NK-92 (cell line): ENCODE results near the gene NT5C1A.

Experiments used
- DNase-seq: peaks from one replicate; lab custom pipeline; 2025; ENCODE audit not compliant: unreplicated experiment; lab: John Stamatoyannopoulos, UW

The NT5C1A gene

DNA sequence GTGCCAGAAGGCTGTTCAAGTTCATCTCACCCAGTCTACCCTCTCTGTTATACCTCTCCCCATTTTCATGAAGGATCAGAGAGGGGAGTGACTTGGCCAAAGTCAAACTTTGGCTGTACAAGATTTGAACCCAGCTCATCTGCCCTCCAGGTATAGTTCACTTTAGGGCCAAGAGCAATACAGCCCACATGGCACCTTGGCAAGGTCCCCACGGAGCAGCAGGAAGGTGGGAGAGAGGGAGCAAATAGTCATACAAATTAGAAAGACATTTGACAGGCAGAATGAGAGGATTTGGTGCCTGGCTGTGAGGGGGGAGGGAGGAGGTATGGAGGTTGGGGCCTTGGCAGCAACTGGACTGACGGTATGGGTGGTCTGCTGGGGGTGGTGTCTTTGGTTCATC is 18.3 kb upstream of the NT5C1A start:
- no peak for DNase-seq

DNA sequence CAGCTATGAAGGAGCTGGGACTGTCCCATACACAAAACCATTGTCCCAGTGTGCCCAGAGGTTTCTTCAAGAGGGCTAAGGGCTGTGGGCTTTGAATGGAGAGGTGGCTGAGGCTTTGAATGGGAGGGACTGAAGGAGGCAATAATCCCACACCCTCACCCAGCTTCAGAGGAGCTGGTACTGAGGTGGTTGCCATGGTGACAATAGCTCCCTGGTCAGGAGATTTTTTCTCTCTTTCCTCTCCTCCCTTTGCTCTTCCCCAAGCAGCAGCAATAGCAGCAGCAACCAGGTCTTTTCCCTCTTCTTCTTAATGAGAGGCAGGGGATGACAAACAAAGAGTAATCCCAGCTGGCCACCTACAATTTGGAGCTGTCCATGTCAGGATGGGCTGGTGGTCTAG is 17.7 kb upstream of the NT5C1A start:
- no peak for DNase-seq

DNA sequence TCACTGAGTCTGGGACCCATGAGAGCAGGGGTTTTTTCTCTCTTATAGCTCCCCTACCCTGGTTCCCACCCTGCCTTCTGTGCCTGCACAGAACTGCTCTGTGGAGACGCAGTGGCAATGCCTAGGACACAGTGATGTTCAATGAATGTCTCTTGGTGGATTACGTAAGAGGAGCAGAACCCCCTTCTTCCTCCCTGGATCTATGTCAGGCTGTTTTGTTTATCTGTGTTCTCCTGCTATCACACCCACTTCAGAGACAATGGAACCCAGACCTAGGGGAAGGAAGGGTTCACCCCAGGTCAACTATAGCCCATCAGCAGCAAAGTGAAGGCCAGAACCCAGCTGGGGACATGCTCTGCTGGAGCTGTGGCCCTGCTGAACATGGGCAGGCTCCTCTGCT is 17.3 kb upstream of the NT5C1A start:
- no peak for DNase-seq

DNA sequence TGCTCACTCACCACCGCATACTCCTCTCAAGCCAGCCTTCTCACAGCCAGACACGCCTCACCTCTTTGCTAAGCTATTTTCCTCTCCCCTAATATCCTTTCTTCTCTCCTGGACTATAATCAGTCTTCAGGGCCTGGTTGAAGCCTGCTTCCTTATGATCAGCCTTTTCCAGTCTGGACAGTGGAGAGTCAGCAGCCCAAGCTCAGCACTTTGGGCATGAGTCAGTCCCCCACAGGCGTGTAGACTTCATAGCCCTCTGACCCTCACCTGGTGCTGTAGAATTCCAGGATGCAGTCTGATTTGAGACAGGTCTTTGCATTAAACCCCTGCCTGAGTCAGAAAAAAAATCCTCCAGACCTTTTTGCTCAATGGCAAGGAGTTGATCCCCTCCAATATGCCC is 16.8 kb upstream of the NT5C1A start:
- no peak for DNase-seq

DNA sequence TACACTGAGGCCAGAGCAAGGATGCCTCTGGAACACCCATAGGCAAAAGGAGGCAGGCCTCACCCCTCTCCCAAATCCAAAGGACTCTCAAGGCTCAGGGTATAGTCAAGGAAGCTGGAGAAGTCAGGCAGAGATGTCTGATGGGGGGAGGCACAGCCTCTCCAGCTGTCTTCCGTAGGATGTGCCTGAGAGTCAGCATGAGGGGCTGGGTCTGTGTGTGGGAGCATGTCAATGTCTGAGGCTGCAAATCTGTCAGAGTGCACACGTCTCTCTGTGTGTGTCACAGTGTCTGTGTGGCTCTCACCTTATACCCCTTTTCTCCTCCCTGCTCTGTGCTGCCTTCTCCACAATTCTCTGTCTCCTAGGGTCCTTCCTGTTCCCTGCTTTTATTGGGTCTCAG is 15.3 kb upstream of the NT5C1A start:
- no peak for DNase-seq

DNA sequence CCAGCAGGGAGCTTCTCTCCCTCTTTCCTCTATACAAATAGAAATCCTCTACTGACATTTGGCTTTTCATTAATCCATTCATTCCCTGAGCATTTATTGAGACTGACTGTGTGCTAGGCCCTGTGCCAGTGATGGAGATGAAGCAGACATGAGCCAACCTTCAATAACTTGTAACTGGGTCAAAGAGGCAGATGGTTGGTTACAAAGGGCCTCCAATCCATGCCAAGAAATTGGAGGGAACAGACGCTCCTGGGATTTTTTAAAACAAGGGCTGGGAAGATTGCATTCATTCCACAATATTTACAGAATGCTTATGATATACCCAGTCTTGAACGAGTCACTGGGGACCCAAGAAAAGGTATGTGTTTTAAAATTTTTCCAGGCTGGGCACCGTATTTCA is 13.2 kb upstream of the NT5C1A start:
- no peak for DNase-seq

DNA sequence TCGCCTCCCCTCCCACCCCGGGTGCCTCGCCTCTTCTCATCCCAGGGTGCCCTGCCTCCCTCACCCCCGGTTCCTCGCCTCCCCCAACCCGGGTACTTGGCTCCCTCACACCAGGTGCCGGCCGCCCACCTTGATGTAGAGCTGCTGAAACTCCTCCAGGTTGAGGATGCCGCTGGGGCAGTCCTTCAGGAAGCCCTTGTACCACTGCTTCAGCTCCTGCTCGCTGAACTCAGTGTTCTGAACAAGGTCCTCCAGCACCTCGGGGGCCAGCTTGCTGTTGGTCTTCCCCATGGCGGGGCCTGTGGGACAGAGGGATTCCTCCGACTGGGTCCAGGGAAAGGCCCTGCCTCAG is 12.4 kb upstream of the NT5C1A start:
- no peak for DNase-seq

DNA sequence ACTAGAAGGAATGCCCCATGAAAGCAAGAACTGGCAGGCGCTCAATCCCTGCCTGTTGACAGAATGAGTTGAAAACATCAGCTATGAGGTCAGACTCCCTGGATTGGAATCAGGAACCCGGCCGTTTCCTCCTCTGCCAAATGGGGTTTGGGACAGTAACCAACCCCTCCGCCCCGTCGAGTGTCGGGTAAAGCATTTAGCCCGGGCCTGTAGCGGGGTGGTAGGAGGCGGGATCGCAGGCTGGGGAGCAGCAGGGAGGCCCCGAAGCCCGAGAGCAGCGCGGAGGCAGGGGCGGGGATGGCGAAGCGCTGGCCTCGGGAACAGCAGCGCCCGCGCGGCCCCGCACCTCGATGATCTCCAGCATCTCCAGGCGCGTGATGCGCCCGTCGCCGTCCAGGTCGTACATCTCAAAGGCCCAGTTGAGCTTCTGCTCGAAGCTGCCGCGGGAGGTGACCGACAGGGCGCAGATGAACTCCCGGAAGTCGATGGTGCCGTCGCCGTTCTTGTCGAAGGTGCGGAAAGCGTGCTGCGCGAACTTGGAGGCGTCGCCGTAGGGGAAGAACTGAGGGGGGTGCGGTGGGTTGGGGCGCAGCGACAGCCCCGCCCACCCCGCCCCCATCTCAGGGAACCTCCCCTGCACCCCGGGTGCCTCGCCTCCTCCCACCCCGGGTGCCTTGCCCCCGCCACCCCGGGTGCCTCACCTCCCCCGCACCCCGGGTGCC is 11.8 kb upstream of the NT5C1A start:
- no peak for DNase-seq

DNA sequence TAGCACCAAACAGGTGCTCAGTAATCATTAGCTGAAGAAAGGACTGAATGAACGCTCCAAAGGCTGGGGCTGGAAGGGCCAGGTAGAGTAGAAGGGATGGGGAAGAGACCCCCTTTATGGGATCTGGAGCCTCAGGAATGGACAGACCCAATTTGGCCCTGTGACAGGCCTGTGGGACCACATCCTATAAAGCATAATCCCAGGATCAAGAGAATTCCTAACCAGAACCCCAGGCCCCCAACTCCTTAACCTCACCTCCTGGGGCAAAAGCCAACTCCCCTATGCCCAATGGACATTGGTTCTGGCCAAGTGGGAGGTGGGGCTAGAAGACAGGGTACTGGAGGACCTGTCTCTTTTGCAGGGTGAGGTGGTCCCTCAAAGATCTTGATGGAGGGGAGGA is 10.1 kb upstream of the NT5C1A start:
- no peak for DNase-seq

DNA sequence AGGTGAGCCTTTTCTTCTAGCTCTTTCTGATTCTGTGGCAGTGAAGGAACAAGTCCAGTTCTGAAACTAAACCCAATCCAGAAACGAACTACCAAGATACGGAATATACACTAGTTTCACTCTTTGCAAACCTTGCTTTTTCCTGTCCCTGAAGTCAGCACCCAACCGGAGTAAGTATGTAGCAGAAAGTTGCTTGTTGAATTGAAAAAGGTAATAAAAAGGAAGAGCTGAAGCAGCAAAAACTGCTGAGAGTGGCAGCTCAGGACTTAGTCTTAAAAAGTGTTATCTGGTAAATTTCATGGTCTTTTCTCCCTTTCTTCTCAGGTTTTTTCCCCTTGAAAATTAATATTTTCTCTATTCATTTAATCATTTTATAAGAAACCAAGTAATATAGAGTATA is 9.4 kb upstream of the NT5C1A start:
- DNase-seq = no peak

DNA sequence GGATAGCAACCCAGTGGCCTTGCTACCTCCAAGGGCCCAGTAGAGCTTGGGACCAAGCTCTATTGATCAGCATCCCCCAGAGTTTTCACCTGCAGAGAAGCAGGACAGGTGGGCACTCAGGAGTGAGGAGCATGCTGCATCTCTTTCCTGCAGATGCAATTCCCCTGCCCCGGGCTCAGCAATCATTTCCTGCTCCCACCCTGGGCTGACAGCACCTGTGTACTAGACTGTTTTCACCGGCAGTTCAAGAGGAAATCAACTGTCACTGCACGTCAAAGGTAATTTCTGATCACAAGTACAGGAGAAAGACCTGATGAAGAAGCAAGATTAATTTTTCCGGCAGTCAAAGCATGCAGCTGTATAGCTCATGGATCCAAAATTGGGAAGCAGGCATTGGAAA is 8.8 kb upstream of the NT5C1A start:
- DNase-seq = no peak

DNA sequence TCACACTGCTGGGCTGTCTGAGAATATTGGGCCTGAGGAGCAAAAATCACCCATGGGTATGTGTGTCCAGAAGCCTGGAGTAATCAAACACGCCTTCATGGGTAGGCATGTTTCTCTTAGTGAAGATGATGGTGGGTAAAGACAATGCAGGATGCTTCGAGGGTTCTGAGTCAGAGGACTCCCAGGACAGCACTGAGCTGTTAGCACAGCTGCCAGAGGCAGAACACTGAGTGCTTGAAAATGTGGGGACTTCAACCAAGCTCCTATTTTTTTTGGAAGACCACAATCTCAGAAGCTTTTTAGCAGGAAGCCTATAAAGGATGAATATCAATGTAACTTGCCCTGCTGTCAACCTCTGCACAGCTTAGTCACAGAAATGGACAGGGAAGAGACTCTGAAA is 7.9 kb upstream of the NT5C1A start:
- no peak for DNase-seq

DNA sequence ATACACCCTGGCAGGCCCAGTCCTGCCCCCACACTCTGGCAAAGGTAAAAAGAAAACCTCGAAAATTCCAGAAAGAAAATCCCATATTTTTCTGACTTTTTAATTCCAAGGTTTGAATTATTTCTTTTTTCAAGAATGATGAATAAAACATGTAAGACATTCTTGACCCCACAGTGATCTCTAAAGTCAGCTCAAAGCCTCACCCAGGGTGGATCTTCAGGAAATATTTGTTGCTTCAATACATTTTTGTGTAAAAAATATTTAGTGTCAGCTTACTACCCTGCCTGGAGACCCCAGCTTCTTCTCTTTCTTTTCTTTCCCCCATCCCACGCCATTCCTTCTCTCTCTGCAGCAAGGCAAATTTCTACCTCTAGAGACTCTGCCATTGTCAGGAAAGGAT is 7.0 kb upstream of the NT5C1A start:
- no peak for DNase-seq

DNA sequence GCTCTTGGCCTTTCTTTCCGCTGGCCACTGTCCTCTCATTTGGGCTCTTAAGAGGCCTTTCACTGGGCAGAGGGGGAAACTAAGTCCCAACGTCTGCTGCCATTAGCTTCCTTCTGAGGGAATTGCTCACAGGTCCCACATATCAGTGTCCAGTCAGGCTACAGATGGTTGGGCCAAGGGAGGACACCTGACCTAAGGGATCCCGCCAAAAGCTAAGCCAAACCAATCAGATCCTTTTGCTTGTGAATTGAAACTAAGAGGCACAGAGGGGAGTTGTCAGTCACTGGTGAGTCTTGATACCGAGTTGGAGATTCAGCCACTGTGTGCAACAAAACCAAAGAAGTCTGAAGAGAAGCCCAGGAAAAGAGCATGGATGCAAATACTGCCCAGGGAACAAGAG is 5.7 kb upstream of the NT5C1A start:
- no peak for DNase-seq

DNA sequence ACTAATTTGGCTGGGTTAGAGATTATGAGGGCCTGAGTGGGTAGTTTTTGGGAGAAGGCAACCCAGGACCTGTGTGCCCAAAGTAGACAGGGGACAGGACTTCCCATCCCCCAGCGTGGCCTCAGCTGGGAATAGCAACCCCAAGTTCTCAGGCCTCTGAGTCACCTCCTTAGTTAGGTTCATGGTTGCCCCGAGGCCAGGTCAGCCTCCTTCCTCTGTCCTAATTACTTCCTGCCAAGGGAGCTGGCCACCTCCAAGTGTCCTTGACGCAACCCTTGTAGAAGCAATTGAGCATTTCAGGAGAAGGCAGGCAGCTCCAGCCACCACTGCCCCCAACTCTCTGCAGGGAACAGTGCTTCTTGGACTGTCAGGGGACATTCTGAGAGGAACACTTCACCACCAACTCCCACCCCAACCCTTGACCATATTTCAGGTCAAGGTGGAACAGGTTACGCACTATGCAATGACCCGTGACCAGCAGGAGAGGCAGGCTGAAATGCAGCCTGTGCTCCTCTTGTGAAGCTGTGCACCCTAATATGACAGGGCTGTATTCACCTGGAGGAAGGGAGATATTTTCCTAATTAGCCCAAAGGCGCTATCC is 5.1 kb upstream of the NT5C1A start:
- DNase-seq = no peak

DNA sequence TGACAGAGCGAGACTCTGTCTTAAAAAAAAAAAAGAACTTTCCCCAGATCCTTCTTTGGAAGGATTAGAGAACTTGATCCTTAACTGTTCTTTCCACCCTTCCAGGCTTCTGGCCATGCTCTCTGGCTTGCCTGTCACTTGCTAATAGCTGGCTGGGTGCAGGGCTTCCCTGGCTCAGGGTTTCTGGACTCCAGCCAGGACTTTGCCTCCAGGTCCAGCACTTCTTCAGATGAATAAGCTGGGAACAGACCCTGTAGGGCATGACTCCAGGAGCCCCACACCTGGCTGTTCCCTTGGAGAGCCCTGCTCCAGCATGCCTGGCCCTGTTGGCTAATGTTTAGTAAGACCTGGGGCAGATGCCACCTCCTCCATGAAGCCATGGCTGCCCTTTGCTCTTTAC is 3.3 kb upstream of the NT5C1A start:
- DNase-seq = no peak

DNA sequence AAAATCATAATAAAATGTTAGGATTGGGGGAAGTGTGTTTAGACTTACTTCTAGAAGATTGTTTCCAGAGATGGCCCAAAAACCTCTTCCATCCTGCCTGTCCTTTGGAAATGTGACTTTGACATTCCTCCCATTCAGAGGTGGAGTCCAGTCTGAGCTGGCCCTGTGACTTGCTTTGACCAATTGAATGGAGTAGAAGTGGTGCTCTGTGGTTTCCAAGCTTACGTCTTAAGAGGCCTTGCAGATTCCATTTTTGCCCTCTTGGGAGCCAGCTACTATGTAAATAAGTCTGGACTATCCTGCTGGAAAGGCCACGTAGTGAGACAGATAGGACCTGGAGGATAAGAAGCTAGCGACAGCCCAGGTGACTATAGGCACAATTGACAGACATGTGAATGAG is 1.3 kb upstream of the NT5C1A start:
- DNase-seq = no peak

DNA sequence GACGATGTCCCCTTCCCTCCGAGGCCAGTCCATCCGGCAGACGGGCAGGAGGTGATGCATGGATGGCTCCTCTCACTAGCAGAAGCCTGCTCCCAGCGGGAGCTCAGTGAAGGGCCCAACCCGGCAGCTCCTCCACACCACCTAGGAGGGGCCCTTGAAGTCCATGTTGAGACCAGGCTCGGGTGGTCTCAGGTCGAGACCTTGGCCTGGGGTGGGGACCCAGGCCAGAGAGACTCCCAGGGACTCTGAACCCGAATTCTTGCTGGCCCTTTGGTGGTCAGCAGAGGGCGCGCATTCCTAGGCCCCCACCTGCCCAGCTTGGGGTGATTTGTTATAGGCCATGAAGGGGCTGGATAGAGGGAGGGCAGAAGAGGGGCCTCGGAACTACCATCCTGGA is 642 bp upstream of the NT5C1A start:
- no peak for DNase-seq

DNA sequence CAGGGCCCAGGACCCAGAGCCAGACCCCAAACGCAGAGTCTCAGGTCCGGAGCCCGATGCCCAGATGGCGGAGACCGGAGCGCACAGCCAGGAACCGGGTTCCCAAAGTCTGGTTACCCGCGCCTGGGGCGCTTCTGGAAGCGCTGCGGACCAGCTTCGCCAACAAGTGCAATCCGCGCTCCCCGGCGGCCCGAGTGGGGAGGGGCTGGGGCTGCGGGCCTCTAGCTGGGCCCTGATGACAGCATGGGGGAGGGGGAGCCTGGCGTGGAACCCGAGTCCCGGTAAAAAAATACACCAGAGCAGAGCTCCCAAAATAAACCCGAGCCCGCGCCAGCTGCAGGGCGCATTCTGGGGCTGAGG is 494 bp downstream of the NT5C1A start:
- no peak for DNase-seq

DNA sequence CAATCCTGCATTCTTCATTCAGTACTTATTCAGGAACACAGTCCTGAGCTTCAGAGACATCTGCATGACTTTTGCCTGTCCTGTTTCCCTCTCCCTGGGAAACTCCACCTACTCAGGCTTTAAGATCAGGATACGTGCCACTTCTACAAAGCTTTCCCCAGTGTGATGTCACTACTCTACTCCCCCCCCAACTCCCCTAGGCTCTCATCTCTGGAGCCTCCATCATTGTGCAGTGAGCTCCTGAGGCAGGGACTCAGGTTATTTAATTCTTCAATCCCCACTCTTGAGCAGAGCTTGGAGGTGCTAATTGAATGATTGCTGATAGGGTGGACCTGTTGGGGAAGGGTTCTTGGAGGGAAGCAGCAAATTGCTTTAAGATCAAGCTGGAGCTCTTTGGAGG is 1.2 kb downstream of the NT5C1A start:
- no peak for DNase-seq

DNA sequence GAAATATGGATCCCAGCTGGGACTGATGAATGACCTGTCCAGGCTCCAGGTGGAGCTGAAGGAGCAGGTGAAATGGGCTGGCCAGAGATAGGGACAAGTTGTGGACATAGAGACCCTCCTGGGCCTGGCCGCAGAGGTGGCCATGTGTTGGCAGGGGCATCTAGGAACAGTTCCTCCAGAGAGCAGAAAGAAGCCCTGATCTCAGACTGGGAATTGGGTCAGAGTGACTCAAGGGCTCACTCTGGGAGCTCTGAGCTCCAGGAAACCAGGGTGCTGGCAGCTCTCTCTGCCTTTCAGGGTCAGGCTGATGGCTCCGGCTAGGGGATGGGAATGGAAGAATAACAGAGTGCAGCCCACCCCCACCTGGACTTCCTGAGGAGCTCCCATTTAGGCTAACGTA is 3.0 kb downstream of the NT5C1A start:
- DNase-seq = no peak

DNA sequence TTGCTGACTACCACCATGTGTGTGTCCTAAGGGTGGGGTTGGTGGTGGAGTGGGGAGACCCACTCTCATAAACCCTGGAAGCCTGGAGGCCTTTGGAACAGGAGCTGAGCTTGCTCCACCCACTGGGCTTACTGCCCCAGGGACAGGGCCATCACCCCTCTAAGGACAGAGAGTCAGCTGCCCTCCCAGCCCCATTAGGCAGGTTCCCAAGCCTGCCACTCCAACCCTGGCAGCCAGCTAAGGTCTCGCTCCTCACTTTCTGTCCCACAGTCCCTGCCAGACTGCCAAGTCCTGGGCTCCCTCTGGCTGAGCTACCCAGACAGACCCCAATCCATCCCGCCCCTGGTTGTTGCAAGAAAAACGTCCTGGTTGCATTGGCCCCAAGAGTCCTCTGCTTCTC is 3.8 kb downstream of the NT5C1A start:
- no peak for DNase-seq

DNA sequence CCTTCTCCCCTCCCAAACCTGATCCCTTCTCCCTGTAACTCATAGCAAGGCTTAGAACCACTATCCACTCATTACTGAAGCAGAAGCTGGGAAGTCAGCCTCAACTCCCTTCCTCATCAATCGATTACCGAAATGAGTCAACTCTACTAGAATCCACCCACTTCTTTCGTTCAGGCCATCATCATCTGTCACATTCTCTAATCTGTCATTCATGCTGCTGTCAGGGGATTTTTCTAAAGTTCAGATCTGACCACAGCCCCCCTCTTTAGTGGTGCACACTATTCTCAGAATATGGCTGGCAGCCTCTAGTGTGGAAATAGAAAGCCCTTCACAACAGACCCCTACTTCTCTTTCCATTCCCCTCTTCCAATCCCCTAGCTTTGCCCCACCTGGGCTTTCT is 5.1 kb downstream of the NT5C1A start:
- DNase-seq = no peak
